Activated naive CD8-positive, alpha-beta T cell treated with anti-CD3 and anti-CD28 coated beads, Interleukin-2, amount 50 U/mL, for 24 hours (primary cell): ENCODE measurements around the gene GALNT12.

Source experiments
- ATAC-seq: fragments of 150-1000 bp; cut with Tn5 transposase; one replicate; pipeline ENCODE4 v1.10.0; 2021
- DNase-seq: peaks from one replicate; pipeline ENCODE4 v3.0.0; 2021
- H3K27ac Mint-ChIP-seq: one replicate; pipeline ENCODE4 v1.8.0; 2021; ENCODE audit warnings: mild to moderate bottlenecking, mixed read lengths
- H3K27me3 Mint-ChIP-seq: one replicate; pipeline ENCODE4 v1.8.0; 2021; ENCODE audit warnings: mixed read lengths
- H3K36me3 Mint-ChIP-seq: one replicate; pipeline ENCODE4 v1.8.0; 2021; ENCODE audit warnings: low read depth, mixed read lengths
- H3K4me1 Mint-ChIP-seq: one replicate; pipeline ENCODE4 v1.8.0; 2021; ENCODE audit warnings: mixed read lengths
- H3K4me3 Mint-ChIP-seq: one replicate; pipeline ENCODE4 v1.8.0; 2021; ENCODE audit warnings: mild to moderate bottlenecking, moderate library complexity, mixed read lengths
- H3K9me3 Mint-ChIP-seq: one replicate; pipeline ENCODE4 v1.8.0; 2021; ENCODE audit warnings: mixed read lengths

The GALNT12 gene

GRCh38 chr9:98877311-98877710 is 69.8 kb downstream of the GALNT12 start:
- ATAC-seq = no peak
- H3K4me3 Mint-ChIP-seq = no peak overlapping the region
- no peaks in the 10 kb centered on the region for H3K9me3 Mint-ChIP-seq
- no peak for DNase-seq
- no peaks in the 10 kb centered on the region for H3K36me3 Mint-ChIP-seq
- no peaks in the 10 kb centered on the region for H3K4me1 Mint-ChIP-seq
- H3K27ac Mint-ChIP-seq = no peak overlapping the region
- H3K27me3 Mint-ChIP-seq = peaks cover 14% of the 10 kb centered on the region

GRCh38 chr9:98879094-98879962 is 71.9 kb downstream of the GALNT12 start:
- H3K27ac Mint-ChIP-seq = no peak overlapping the region
- H3K4me3 Mint-ChIP-seq = no peak overlapping the region
- peaks cover 20% of the 10 kb centered on the region for H3K27me3 Mint-ChIP-seq
- ATAC-seq (no peak), DNase-seq (no peak)
- H3K36me3 Mint-ChIP-seq = no peaks in the 10 kb centered on the region
- no peaks in the 10 kb centered on the region for H3K4me1 Mint-ChIP-seq
- H3K9me3 Mint-ChIP-seq = no peaks in the 10 kb centered on the region

DNA sequence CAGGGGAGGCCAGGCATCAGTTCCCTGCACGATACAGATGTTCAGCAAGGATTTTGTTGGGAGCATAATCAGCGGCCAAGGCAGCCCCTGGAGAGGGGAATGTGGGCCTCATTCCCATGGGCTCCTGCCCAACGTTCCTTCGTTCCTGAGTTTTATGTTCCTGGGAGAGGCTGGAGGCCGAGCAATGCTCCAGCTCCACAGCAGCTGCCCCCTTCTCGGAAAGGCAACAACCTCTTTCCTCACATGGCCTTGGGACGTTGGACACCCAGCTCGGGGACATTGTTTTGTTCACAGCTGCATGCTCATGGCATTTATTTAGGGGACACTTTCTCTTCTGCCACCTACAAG is 72.5 kb downstream of the GALNT12 start:
- no peaks in the 10 kb centered on the region for H3K4me1 Mint-ChIP-seq
- H3K27ac Mint-ChIP-seq = no peak overlapping the region

GRCh38 chr9:98880311-98881015 is 73.0 kb downstream of the GALNT12 start:
- DNase-seq = no peak
- no peak for ATAC-seq
- H3K4me1 Mint-ChIP-seq = no peaks in the 10 kb centered on the region
- H3K36me3 Mint-ChIP-seq = no peaks in the 10 kb centered on the region
- no peaks in the 10 kb centered on the region for H3K9me3 Mint-ChIP-seq
- no peak overlapping the region for H3K27ac Mint-ChIP-seq
- H3K27me3 Mint-ChIP-seq = peaks cover 23% of the 10 kb centered on the region
- no peak overlapping the region for H3K4me3 Mint-ChIP-seq

More for the DNA sequence above, 72.5 kb downstream of the GALNT12 start:
- ATAC-seq = no peak
- H3K27me3 Mint-ChIP-seq = peaks cover 21% of the 10 kb centered on the region
- no peaks in the 10 kb centered on the region for H3K9me3 Mint-ChIP-seq
- H3K4me3 Mint-ChIP-seq = no peak overlapping the region
- H3K36me3 Mint-ChIP-seq = no peaks in the 10 kb centered on the region
- no peak for DNase-seq

DNA sequence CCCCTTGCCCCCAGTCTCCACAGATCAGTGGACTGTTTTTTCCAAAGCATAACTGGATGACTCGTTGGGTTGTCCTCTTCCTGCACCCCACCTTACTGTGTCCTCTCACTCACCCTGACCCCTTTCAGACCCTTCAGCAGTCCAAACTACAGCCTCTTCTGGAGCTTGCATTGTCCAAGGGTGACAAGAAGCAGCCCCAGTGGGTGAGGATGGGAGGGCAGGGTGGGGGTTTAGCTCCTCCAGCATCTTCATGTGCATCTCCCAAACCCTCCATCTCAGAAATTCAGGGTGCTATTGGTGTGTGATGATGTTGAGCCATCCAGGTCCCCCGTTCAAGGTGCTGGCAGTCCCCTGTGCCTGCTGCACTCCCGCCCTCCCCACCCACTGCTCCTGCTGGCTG is 73.9 kb downstream of the GALNT12 start:
- DNase-seq (no peak), ATAC-seq (no peak)
- Mint-ChIP-seq H3K4me1 (no peaks in the 10 kb centered on the region), H3K9me3 (no peaks in the 10 kb centered on the region), H3K27me3 (peaks cover 23% of the 10 kb centered on the region), H3K4me3 (no peak overlapping the region), H3K27ac (no peak overlapping the region), H3K36me3 (no peaks in the 10 kb centered on the region)

GRCh38 chr9:98881836-98882568 is 74.5 kb downstream of the GALNT12 start:
- Mint-ChIP-seq H3K4me3 (no peak overlapping the region), H3K27ac (no peak overlapping the region), H3K9me3 (no peaks in the 10 kb centered on the region), H3K4me1 (no peaks in the 10 kb centered on the region), H3K36me3 (no peaks in the 10 kb centered on the region), H3K27me3 (peaks cover 23% of the 10 kb centered on the region)
- ATAC-seq (no peak), DNase-seq (no peak)

- Mint-ChIP-seq H3K36me3 (no peaks in the 10 kb centered on the region), H3K27ac (no peak overlapping the region), H3K27me3 (peaks cover 27% of the 10 kb centered on the region), H3K9me3 (no peaks in the 10 kb centered on the region), H3K4me3 (no peak overlapping the region), H3K4me1 (no peaks in the 10 kb centered on the region)
- DNase-seq (no peak), ATAC-seq (no peak)
These were observed 75.1 kb downstream of the GALNT12 start for GRCh38 chr9:98882569-98882923.

DNA sequence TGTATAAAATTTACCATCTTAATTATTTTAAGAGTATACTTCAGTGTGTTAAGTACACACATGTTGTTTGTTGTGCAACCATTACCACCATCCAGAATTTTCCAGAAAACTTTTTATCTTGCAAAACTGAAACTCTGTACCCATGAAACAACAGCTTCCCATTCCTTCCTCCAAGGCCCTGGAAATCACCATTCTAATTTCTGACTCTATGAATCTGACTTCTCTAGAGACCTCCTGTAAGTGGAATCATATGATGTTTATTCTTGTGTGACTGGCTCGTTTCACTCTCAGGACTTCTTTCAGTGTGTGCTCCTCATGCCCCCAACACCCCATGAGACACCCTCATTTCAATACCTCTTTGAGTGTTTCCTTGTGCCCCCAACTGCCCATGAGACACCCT is 75.8 kb downstream of the GALNT12 start:
- Mint-ChIP-seq H3K27me3 (peaks cover 27% of the 10 kb centered on the region), H3K36me3 (no peaks in the 10 kb centered on the region), H3K27ac (no peak overlapping the region), H3K9me3 (no peaks in the 10 kb centered on the region), H3K4me3 (no peak overlapping the region), H3K4me1 (no peaks in the 10 kb centered on the region)
- DNase-seq = no peak
- no peak for ATAC-seq

- Mint-ChIP-seq H3K27ac (no peak overlapping the region), H3K36me3 (no peaks in the 10 kb centered on the region), H3K27me3 (peaks cover 26% of the 10 kb centered on the region), H3K4me3 (no peak overlapping the region), H3K4me1 (no peaks in the 10 kb centered on the region), H3K9me3 (no peaks in the 10 kb centered on the region)
- DNase-seq (no peak), ATAC-seq (no peak)
These were observed 77.4 kb downstream of the GALNT12 start for GRCh38 chr9:98884849-98885248.

- H3K27ac Mint-ChIP-seq = no peak overlapping the region
- H3K4me3 Mint-ChIP-seq = no peak overlapping the region
- H3K36me3 Mint-ChIP-seq = no peaks in the 10 kb centered on the region
- H3K27me3 Mint-ChIP-seq = peaks cover 26% of the 10 kb centered on the region
- DNase-seq = no peak
- no peaks in the 10 kb centered on the region for H3K4me1 Mint-ChIP-seq
- no peak for ATAC-seq
- H3K9me3 Mint-ChIP-seq = no peaks in the 10 kb centered on the region
These were observed 78.3 kb downstream of the GALNT12 start for GRCh38 chr9:98885575-98886295.

DNA sequence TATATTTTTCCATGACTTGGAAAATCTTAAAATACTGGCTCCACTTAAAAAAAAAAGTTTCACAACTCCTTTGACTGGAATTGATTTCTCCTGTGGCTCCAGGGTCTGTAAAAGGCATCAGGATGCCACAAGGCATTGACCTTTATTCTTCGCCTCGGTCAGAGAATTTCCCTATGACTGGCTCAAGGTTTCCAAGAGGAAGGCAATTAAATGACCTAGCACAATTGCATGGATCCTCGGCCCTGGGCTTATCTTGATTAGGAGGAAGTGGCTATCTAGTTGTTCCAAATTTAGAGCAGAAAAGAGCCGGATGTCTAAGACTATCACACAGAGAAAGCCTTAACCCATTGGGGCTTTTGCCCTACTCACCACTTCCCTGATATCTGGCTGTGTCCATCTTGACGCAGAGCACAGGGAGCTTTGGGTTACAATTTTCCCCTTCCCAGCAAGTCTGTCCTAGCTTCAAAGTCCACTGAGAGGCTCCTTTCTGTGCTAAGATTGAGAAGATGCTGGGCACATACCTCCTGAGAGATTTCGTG is 79.3 kb downstream of the GALNT12 start:
- DNase-seq (no peak), ATAC-seq (no peak)
- no peak overlapping the region for H3K27ac Mint-ChIP-seq
- H3K27me3 Mint-ChIP-seq = peaks cover 25% of the 10 kb centered on the region
- no peaks in the 10 kb centered on the region for H3K9me3 Mint-ChIP-seq
- no peaks in the 10 kb centered on the region for H3K4me1 Mint-ChIP-seq
- H3K4me3 Mint-ChIP-seq = no peak overlapping the region
- no peaks in the 10 kb centered on the region for H3K36me3 Mint-ChIP-seq

GRCh38 chr9:98887918-98888510 is 80.5 kb downstream of the GALNT12 start:
- Mint-ChIP-seq H3K27ac (no peak overlapping the region), H3K27me3 (peaks cover 19% of the 10 kb centered on the region), H3K4me1 (peaks cover 2% of the 10 kb centered on the region), H3K4me3 (no peak overlapping the region), H3K9me3 (no peaks in the 10 kb centered on the region), H3K36me3 (no peaks in the 10 kb centered on the region)
- DNase-seq (no peak), ATAC-seq (no peak)

GRCh38 chr9:98888801-98889421 is 81.4 kb downstream of the GALNT12 start:
- Mint-ChIP-seq H3K36me3 (no peaks in the 10 kb centered on the region), H3K27ac (no peak overlapping the region), H3K4me1 (peaks cover 2% of the 10 kb centered on the region), H3K27me3 (peaks cover 15% of the 10 kb centered on the region), H3K9me3 (no peaks in the 10 kb centered on the region), H3K4me3 (no peak overlapping the region)
- ATAC-seq = no peak
- DNase-seq = no peak
